ENCODE measurements around the gene ALDH3A2.

ALDH3A2 gene

GRCh38 chr17:19659366-19660177 is 11.0 kb downstream of the ALDH3A2 start:
- peaks cover 5% of the 10 kb centered on the region for H3K9me3 ChIP-seq (ENCODE audit: control insufficient read depth, insufficient read depth, low read depth, low read length)
- peaks cover 28 to 68% of the 10 kb centered on the region in 2 experiments for H3K36me3 ChIP-seq (ENCODE audit: control insufficient read depth in 2 of 2, insufficient read depth in 1 of 2, low read length in 2 of 2)
- H3K4me1 ChIP-seq (ENCODE audit: control insufficient read depth, insufficient read depth, low read length) = peaks cover under 1% of the 10 kb centered on the region; the same call in 1 of the 2 replicates
- H3K4me3 ChIP-seq (ENCODE audit: low read depth, low read length) = no peak overlapping the region
- POLR2A ChIA-PET = interaction anchor here (1.2 to 2.5 kb wide), 2 partner anchors 11 kb away, joined by 6 to 12 read pairs; partner anchors contain the start of gene ALDH3A2
- CTCF ChIA-PET = interaction anchor here (0.6 to 1.0 kb wide), 3 partner anchors 10 to 53 kb away, joined by 3 read pairs; no protein-coding TSS in a partner anchor
- H3K27ac ChIP-seq (ENCODE audit: extremely low read depth, low read depth, low read length) = no peak overlapping the region
- TF ChIP-seq SP7 (tag by site-specific recombination; IDR thresholded peaks at IDR 0.05) (no peak), ZNF280C (tag by site-specific recombination; IDR thresholded peaks at IDR 0.05) (no peak), ZNF571 (tag by site-specific recombination; IDR thresholded peaks at IDR 0.05) (no peak), ZBTB11 (tag by site-specific recombination; conservative IDR thresholded peaks at IDR 0.05; ENCODE audit: low read depth) (no peak), ZNF335 (tag by site-specific recombination; conservative IDR thresholded peaks at IDR 0.05) (no peak), SP2 (tag by site-specific recombination; IDR thresholded peaks at IDR 0.05) (no peak), ZNF175 (tag by site-specific recombination; IDR thresholded peaks at IDR 0.05) (no peak), ZNF704 (tag by site-specific recombination; IDR thresholded peaks at IDR 0.05) (no peak), ZNF639 (tag by site-specific recombination; IDR thresholded peaks at IDR 0.05) (no peak)

GRCh38 chr17:19660219-19660870 is 11.8 kb downstream of the ALDH3A2 start:
- Histone ChIP-seq H3K9me3 (ENCODE audit: control insufficient read depth, insufficient read depth, low read depth, low read length) (no peaks in the 10 kb centered on the region), H3K27ac (ENCODE audit: extremely low read depth, low read depth, low read length) (no peak overlapping the region), H3K4me1 (ENCODE audit: control insufficient read depth, insufficient read depth, low read length) (peaks cover 3% of the 10 kb centered on the region; the same call in 1 of the 2 replicates), H3K4me3 (ENCODE audit: low read depth, low read length) (no peak overlapping the region), H3K36me3 (ENCODE audit: control insufficient read depth in 2 of 2, insufficient read depth in 1 of 2, low read length in 2 of 2) (peaks cover 28 to 68% of the 10 kb centered on the region in 2 experiments)
- ChIA-PET CTCF (interaction anchor here (0.6 kb wide), 1 partner anchor 41 kb away, joined by 3 read pairs; no protein-coding TSS in a partner anchor), POLR2A (interaction anchor here (2.5 kb wide), 1 partner anchor 12 kb away, joined by 12 read pairs; the partner anchor contains the start of gene ALDH3A2)
- TF ChIP-seq HOXC10 (CRISPR knock-in tag; IDR thresholded peaks at IDR 0.05) = no peak
- no peak for TF ChIP-seq ZNF214 (tag by site-specific recombination; IDR thresholded peaks at IDR 0.05; ENCODE audit: borderline replicate concordance)
- no peak for TF ChIP-seq ZNF596 (tag by site-specific recombination; IDR thresholded peaks at IDR 0.05)
- no peak for TF ChIP-seq ZBTB10 (tag by site-specific recombination; IDR thresholded peaks at IDR 0.05)
- no peak for TF ChIP-seq ZNF248 (tag by site-specific recombination; IDR thresholded peaks at IDR 0.05)
- TF ChIP-seq ZBTB44 (tag by site-specific recombination; IDR thresholded peaks at IDR 0.05) = no peak
